ENCODE results near the gene RAD51B.

DNA sequence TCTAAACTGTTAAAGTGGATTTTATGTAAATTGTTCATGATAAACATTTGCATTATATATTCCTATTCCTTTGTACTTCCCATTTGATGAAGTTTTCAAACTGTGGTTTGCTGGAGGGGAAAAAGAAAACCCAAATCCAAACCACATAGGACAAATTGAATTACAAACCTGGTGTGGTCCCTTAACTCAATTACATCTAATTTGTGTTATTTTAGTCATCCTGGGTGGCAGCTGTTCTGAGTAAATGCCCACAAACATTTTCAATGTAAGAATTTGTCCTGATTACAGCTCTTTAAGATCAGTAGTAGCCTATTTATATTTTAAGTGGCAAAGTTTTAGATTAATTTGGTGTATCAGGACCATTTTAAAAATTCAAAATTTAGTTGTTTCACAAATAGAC, 153.9 kb downstream of the RAD51B start:
- TF ChIP-seq, protein P1, sequence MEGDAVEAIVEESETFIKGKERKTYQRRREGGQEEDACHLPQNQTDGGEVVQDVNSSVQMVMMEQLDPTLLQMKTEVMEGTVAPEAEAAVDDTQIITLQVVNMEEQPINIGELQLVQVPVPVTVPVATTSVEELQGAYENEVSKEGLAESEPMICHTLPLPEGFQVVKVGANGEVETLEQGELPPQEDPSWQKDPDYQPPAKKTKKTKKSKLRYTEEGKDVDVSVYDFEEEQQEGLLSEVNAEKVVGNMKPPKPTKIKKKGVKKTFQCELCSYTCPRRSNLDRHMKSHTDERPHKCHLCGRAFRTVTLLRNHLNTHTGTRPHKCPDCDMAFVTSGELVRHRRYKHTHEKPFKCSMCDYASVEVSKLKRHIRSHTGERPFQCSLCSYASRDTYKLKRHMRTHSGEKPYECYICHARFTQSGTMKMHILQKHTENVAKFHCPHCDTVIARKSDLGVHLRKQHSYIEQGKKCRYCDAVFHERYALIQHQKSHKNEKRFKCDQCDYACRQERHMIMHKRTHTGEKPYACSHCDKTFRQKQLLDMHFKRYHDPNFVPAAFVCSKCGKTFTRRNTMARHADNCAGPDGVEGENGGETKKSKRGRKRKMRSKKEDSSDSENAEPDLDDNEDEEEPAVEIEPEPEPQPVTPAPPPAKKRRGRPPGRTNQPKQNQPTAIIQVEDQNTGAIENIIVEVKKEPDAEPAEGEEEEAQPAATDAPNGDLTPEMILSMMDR (conservative IDR thresholded peaks at IDR 0.05 in 1 of 2, IDR thresholded peaks at IDR 0.05 in 1 of 2; ENCODE audit: low read depth in 1 of 2, low read length in 2 of 2): no peak
- TF ChIP-seq EZH2 (IDR thresholded peaks at IDR 0.05; ENCODE audit: low read length, missing control alignments): no peak
